ENCODE data around the gene TPI1. TPM values are rescaled to one million over a fixed set of nuclear protein-coding genes. Genes with fewer than 3 reads are reported as not detected.

The TPI1 gene
- polyA plus RNA-seq, 3 donors: 446 to 839 (median 764) TPM

GRCh38 chr12:6831450-6831995 lies 35.8 kb upstream of the TPI1 start:
- Histone ChIP-seq H3K79me2 (ENCODE audit: insufficient read depth, low read length) (no peaks in the 10 kb centered on the region), H4K20me1 (ENCODE audit: insufficient read depth, low read length) (peaks cover 11% of the 10 kb centered on the region), H3K36me3 (replicated peaks in 1 of 2; ENCODE audit: control insufficient read depth in 1 of 2, insufficient read depth in 2 of 2, low read length in 2 of 2) (no peaks in the 10 kb centered on the region), H3K27ac (ENCODE audit: low read depth in 1 of 2, low read length in 2 of 2) (no peak overlapping the region), H3K4me1 (ENCODE audit: control insufficient read depth in 1 of 2, insufficient read depth in 2 of 2, low read length in 2 of 2) (peaks cover 18 to 29% of the 10 kb centered on the region in 2 donors), H2AFZ (ENCODE audit: insufficient read depth, low read depth, low read length, poor library complexity, severe bottlenecking) (no peak overlapping the region), H3K4me3 (replicated peaks in 1 of 3; ENCODE audit: low read depth in 2 of 3, low read length in 3 of 3) (no peak overlapping the region), H3K4me2 (replicated peaks; ENCODE audit: extremely low read depth, low read length, poor library complexity, severe bottlenecking) (no peak overlapping the region), H3K9ac (ENCODE audit: insufficient read depth, low read length, poor library complexity, severe bottlenecking) (no peak overlapping the region), H3K9me3 (replicated peaks in 1 of 2; ENCODE audit: control insufficient read depth in 1 of 2, insufficient read depth in 1 of 2, low read length in 2 of 2) (peaks cover 0 to 6% of the 10 kb centered on the region in 2 donors), H3K27me3 (ENCODE audit: control insufficient read depth in 2 of 2, insufficient read depth in 2 of 2, low read length in 2 of 2) (peaks cover 12 to 42% of the 10 kb centered on the region in 2 donors)
- no peak for DNase-seq
- WGBS (ENCODE audit: insufficient coverage): 96% methylated on average over 12 of the region's 12 CpGs
- H3K27ac Mint-ChIP-seq: no peak overlapping the region
- TF ChIP-seq CTCF (IDR thresholded peaks at IDR 0.05): no peak
- peaks cover 18% of the 10 kb centered on the region for H3K4me1 Mint-ChIP-seq
- H3K36me3 Mint-ChIP-seq: peaks cover 5 to 13% of the 10 kb centered on the region in 2 donors
- peaks cover 43 to 50% (median 44%) of the 10 kb centered on the region in 3 donors for H3K27me3 Mint-ChIP-seq (ENCODE audit: low read depth in 3 of 3)
- intact Hi-C loops (cut with micrococcal nuclease): no loop called here
- peaks cover 0 to 12% (median 8%) of the 10 kb centered on the region in 7 donors for H3K9me3 Mint-ChIP-seq
- H3K4me3 Mint-ChIP-seq: no peak overlapping the region

GRCh38 chr12:6832125-6832524 lies 35.2 kb upstream of the TPI1 start:
- 100% methylated on average over 4 of the region's 4 CpGs for WGBS (ENCODE audit: insufficient coverage)
- Mint-ChIP-seq H3K27me3 (ENCODE audit: low read depth in 3 of 3) (peaks cover 38 to 44% (median 40%) of the 10 kb centered on the region in 3 donors), H3K36me3 (peaks cover 0 to 11% of the 10 kb centered on the region in 2 donors), H3K27ac (no peak overlapping the region), H3K9me3 (peaks cover 0 to 12% (median 8%) of the 10 kb centered on the region in 7 donors), H3K4me1 (peaks cover 17% of the 10 kb centered on the region), H3K4me3 (no peak overlapping the region)
- no peaks in the 10 kb centered on the region for H3K79me2 ChIP-seq (ENCODE audit: insufficient read depth, low read length)
- intact Hi-C loops (cut with micrococcal nuclease): no loop called here
- peaks cover 5% of the 10 kb centered on the region for H4K20me1 ChIP-seq (ENCODE audit: insufficient read depth, low read length)
- H3K27ac ChIP-seq (ENCODE audit: low read depth in 1 of 2, low read length in 2 of 2): no peak overlapping the region
- H3K36me3 ChIP-seq (replicated peaks in 1 of 2; ENCODE audit: control insufficient read depth in 1 of 2, insufficient read depth in 2 of 2, low read length in 2 of 2): no peaks in the 10 kb centered on the region
- H3K9ac ChIP-seq (ENCODE audit: insufficient read depth, low read length, poor library complexity, severe bottlenecking): no peak overlapping the region
- peaks cover 18 to 27% of the 10 kb centered on the region in 2 donors for H3K4me1 ChIP-seq (ENCODE audit: control insufficient read depth in 1 of 2, insufficient read depth in 2 of 2, low read length in 2 of 2)
- H3K4me2 ChIP-seq (replicated peaks; ENCODE audit: extremely low read depth, low read length, poor library complexity, severe bottlenecking): no peak overlapping the region
- H3K4me3 ChIP-seq (replicated peaks in 1 of 3; ENCODE audit: low read depth in 2 of 3, low read length in 3 of 3): no peak overlapping the region
- H3K9me3 ChIP-seq (replicated peaks in 1 of 2; ENCODE audit: control insufficient read depth in 1 of 2, insufficient read depth in 1 of 2, low read length in 2 of 2): peaks cover 0 to 6% of the 10 kb centered on the region in 2 donors
- H2AFZ ChIP-seq (ENCODE audit: insufficient read depth, low read depth, low read length, poor library complexity, severe bottlenecking): no peak overlapping the region
- no peak for TF ChIP-seq CTCF (IDR thresholded peaks at IDR 0.05)
- DNase-seq: no peak
- peaks cover 12 to 36% of the 10 kb centered on the region in 2 donors for H3K27me3 ChIP-seq (ENCODE audit: control insufficient read depth in 2 of 2, insufficient read depth in 2 of 2, low read length in 2 of 2)

Data from CD14-positive monocyte (primary cell).